ENCODE results near the gene BACH2. TPM values are rescaled to one million over a fixed set of nuclear protein-coding genes. Genes with fewer than 3 reads are reported as not detected.

The BACH2 gene
- total and polyA plus RNA-seq, 9 of the 15 experiments (the other 6 are each of a cell fraction or from before 2014, with no cell fraction given): 0.06 to 3.1 (median 0.59) TPM

GRCh38 chr6:90219209-90219985, 77.2 kb downstream of the BACH2 start:
- H3K36me3 ChIP-seq (ENCODE audit: control insufficient read depth, insufficient read depth, low read length): no peaks in the 10 kb centered on the region; the same call in 2 of the 3 replicates
- POLR2A ChIA-PET: interaction anchor here (0.9 kb wide), 1 partner anchor 190 kb away, joined by 3 read pairs; no protein-coding TSS in a partner anchor
- in situ Hi-C loops (cut with MboI) (loop anchor here (10.0 kb wide), 1 partner anchor 255 kb away; no protein-coding TSS in a partner anchor), intact Hi-C loops (cut with micrococcal nuclease) (loop anchor here (5.0 to 10.0 kb wide), 3 partner anchors 68 to 255 kb away; no protein-coding TSS in a partner anchor)
- CTCF ChIA-PET (ENCODE audit: low intra/inter-chr PET ratio): no interaction called here
- H4K20me1 ChIP-seq (replicated peaks; ENCODE audit: control insufficient read depth, insufficient read depth, low read length): no peaks in the 10 kb centered on the region
- H2AFZ ChIP-seq (ENCODE audit: low read depth, low read length): peak overlapping the region; percentile 97
- no peaks in the 10 kb centered on the region for H3K79me2 ChIP-seq (ENCODE audit: control insufficient read depth, insufficient read depth, low read length)
- peak overlapping the region in 1 of 2 experiments; percentile 65; a peak in 1 of 4 replicates for H3K9ac ChIP-seq (ENCODE audit: insufficient read depth in 1 of 2, low read depth in 2 of 2, low read length in 2 of 2)
- FAIRE-seq: peak; percentile 26
- peak; percentile 25 for ATAC-seq
- BruUV-seq (replicated peaks): no TSS peak
- H3K9me1 ChIP-seq (ENCODE audit: control insufficient read depth, insufficient read depth, low read length): peaks cover 4% of the 10 kb centered on the region
- WGBS (ENCODE audit: insufficient coverage, low coverage, missing lambda C conversion rate): 62% methylated on average over 13 of the region's 14 CpGs
- no peak overlapping the region for H3K4me3 ChIP-seq
- no peaks in the 10 kb centered on the region for H3K27me3 ChIP-seq (ENCODE audit: control insufficient read depth in 2 of 2, insufficient read depth in 2 of 2, low read length in 2 of 2)
- H3K4me1 ChIP-seq (replicated peaks in 1 of 2; ENCODE audit: control insufficient read depth in 2 of 2, insufficient read depth in 2 of 2, low read length in 2 of 2): peaks cover 4 to 24% of the 10 kb centered on the region in 2 experiments; a peak in 4 of 5 replicates
- no peaks in the 10 kb centered on the region; the same call in 1 of the 2 replicates for H3K9me3 ChIP-seq (replicated peaks; ENCODE audit: control insufficient read depth, insufficient read depth, low read depth, low read length)
- H3K4me2 ChIP-seq (ENCODE audit: insufficient read depth, low read length): no peak overlapping the region
- H3K27ac ChIP-seq (ENCODE audit: extremely low read depth, low read depth, low read length): peak overlapping the region; percentile 92
- DNase-seq (ENCODE audit: extremely low read depth in 1 of 4, low spot score in 3 of 4): peak in 1 of 4 experiments; percentile 21
- 0 out of 4 replicates have a peak, but pooled peaks of 1 of the 2 experiments have one; percentile 63 for TF ChIP-seq TEAD1 (CRISPR knock-in tag; IDR thresholded peaks at IDR 0.05)
- no peak for TF ChIP-seq ZNF696 (CRISPR knock-in tag; conservative IDR thresholded peaks at IDR 0.05)
- no peak for TF ChIP-seq ETV6 (IDR thresholded peaks at IDR 0.05; ENCODE audit: borderline replicate concordance in 1 of 2, low read depth in 2 of 2, low read length in 1 of 2)
- TF ChIP-seq ETV6 (CRISPR knock-in tag; IDR thresholded peaks at IDR 0.05; ENCODE audit: borderline replicate concordance): no peak
- no peak for TF ChIP-seq ZNF639 (CRISPR knock-in tag; conservative IDR thresholded peaks at IDR 0.05 in 1 of 2, IDR thresholded peaks at IDR 0.05 in 1 of 2)
- 0 out of 2 replicates have a peak, but pooled peaks have one; percentile 30 for TF ChIP-seq TFAP4 (CRISPR knock-in tag; IDR thresholded peaks at IDR 0.05; ENCODE audit: borderline replicate concordance)
- peak; percentile 90 for TF ChIP-seq ZFP91 (CRISPR knock-in tag; IDR thresholded peaks at IDR 0.05)
- no peak for TF ChIP-seq ZNF512 (tag; IDR thresholded peaks at IDR 0.05)
- TF ChIP-seq ATF7 (IDR thresholded peaks at IDR 0.05): 0 out of 2 replicates have a peak, but pooled peaks have one; percentile 15
- TF ChIP-seq NFIX (CRISPR knock-in tag; IDR thresholded peaks at IDR 0.05; ENCODE audit: low read depth): no peak
- no peak for TF ChIP-seq PML (IDR thresholded peaks at IDR 0.05; ENCODE audit: low read length)
- no peak for TF ChIP-seq GTF2A2 (tag; IDR thresholded peaks at IDR 0.05)
- no peak for TF ChIP-seq PKNOX1 (IDR thresholded peaks at IDR 0.05)

Measured in K562 (cell line).